Stimulated activated CD8-positive, alpha-beta memory T cell treated with anti-CD3 and anti-CD28 coated beads, Interleukin-7, amount 100 ng/mL, for 1 hour (primary cell): ENCODE data around the gene UBXN10.
A peak's percentile ranks its signal among the peaks of the same experiment; 100 is the strongest.
"Not testable (repeated sequence)": the region's sequence is repeated elsewhere in the genome, so short reads cannot be mapped to it uniquely, and the experiment has no call there.

Experiments
- DNase-seq, 2 donors: peaks; one replicate each; pipeline ENCODE4 v3.0.0-alpha.2; 2020; ENCODE audit warnings: low read depth in 2 of 2

The UBXN10 gene

GRCh38 chr1:20200966-20201365, 15.1 kb downstream of the UBXN10 start:
- DNase-seq: no peak

- DNase-seq: no peak
Measured at GRCh38 chr1:20202166-20202565, 16.3 kb downstream of the UBXN10 start.

GRCh38 chr1:20207546-20207945, 21.6 kb downstream of the UBXN10 start:
- DNase-seq: no peak

GRCh38 chr1:20209471-20209870, 23.6 kb downstream of the UBXN10 start:
- no peak for DNase-seq

- DNase-seq: no peak
Measured at GRCh38 chr1:20210736-20211460, 25.0 kb downstream of the UBXN10 start.

- DNase-seq: no peak
Measured at GRCh38 chr1:20211511-20211931, 25.6 kb downstream of the UBXN10 start.

- DNase-seq: no peak
Measured at GRCh38 chr1:20212085-20212684, 26.3 kb downstream of the UBXN10 start.

- peak in 1 of 2 donors; percentile 13 for DNase-seq
Measured at GRCh38 chr1:20212685-20213331, 26.9 kb downstream of the UBXN10 start.

- DNase-seq: no peak
Measured at GRCh38 chr1:20215716-20216115, 29.8 kb downstream of the UBXN10 start.

GRCh38 chr1:20216574-20216973, 30.7 kb downstream of the UBXN10 start:
- DNase-seq: no peak

- not testable (repeated sequence) for DNase-seq
Measured at GRCh38 chr1:20219053-20219452, 33.2 kb downstream of the UBXN10 start.

GRCh38 chr1:20220036-20220435, 34.1 kb downstream of the UBXN10 start:
- DNase-seq: no peak

GRCh38 chr1:20223106-20223505, 37.2 kb downstream of the UBXN10 start:
- DNase-seq: no peak

- no peak for DNase-seq
Measured at GRCh38 chr1:20223551-20224419, 37.9 kb downstream of the UBXN10 start.

- DNase-seq: no peak
Measured at GRCh38 chr1:20224546-20224945, 38.6 kb downstream of the UBXN10 start.

- DNase-seq: no peak
Measured at GRCh38 chr1:20227704-20228103, 41.8 kb downstream of the UBXN10 start.

- no peak for DNase-seq
Measured at GRCh38 chr1:20228314-20228825, 42.5 kb downstream of the UBXN10 start.

GRCh38 chr1:20229171-20229570, 43.3 kb downstream of the UBXN10 start:
- no peak for DNase-seq

GRCh38 chr1:20232564-20232963, 46.7 kb downstream of the UBXN10 start:
- not testable (repeated sequence) for DNase-seq

GRCh38 chr1:20233394-20233793, 47.5 kb downstream of the UBXN10 start:
- no peak for DNase-seq

GRCh38 chr1:20233866-20234265, 48.0 kb downstream of the UBXN10 start:
- no peak for DNase-seq
